NCI-H446 treated with DMSO at 0.1 percent for 48 hours (cell line): ENCODE results near the gene OPN3.

ENCODE experiments used
- DNase-seq: peaks from one replicate; lab custom pipeline; 2025; lab: John Stamatoyannopoulos, UW

The OPN3 gene

GRCh38 chr1:241645199-241645598, 5.0 kb upstream of the OPN3 start:
- DNase-seq, result no peak

- no peak for DNase-seq
These were observed 4.1 kb upstream of the OPN3 start for GRCh38 chr1:241644259-241644658.

GRCh38 chr1:241642593-241642944, 2.4 kb upstream of the OPN3 start:
- DNase-seq, result no peak

GRCh38 chr1:241641773-241642592, 1.8 kb upstream of the OPN3 start:
- DNase-seq, result no peak

- no peak for DNase-seq
These were observed 876 bp upstream of the OPN3 start for GRCh38 chr1:241640867-241641622.

GRCh38 chr1:241639623-241640148, 483 bp downstream of the OPN3 start:
- no peak for DNase-seq

GRCh38 chr1:241638909-241639622, 1.1 kb downstream of the OPN3 start:
- no peak for DNase-seq

GRCh38 chr1:241638099-241638682, 2.0 kb downstream of the OPN3 start:
- no peak for DNase-seq

GRCh38 chr1:241637604-241638003, 2.6 kb downstream of the OPN3 start:
- no peak for DNase-seq

- no peak for DNase-seq
These were observed 3.1 kb downstream of the OPN3 start for GRCh38 chr1:241637046-241637590.

GRCh38 chr1:241636291-241636690, 3.9 kb downstream of the OPN3 start:
- DNase-seq, result no peak

- DNase-seq, result no peak
These were observed 4.5 kb downstream of the OPN3 start for GRCh38 chr1:241635556-241636152.

- no peak for DNase-seq
These were observed 7.2 kb downstream of the OPN3 start for GRCh38 chr1:241632987-241633386.

- no peak for DNase-seq
These were observed 8.5 kb downstream of the OPN3 start for GRCh38 chr1:241631674-241632073.

- no peak for DNase-seq
These were observed 9.3 kb downstream of the OPN3 start for GRCh38 chr1:241630899-241631298.

- DNase-seq, result no peak
These were observed 9.7 kb downstream of the OPN3 start for GRCh38 chr1:241630476-241630875.

- DNase-seq, result no peak
These were observed 10.2 kb downstream of the OPN3 start for GRCh38 chr1:241630005-241630404.

GRCh38 chr1:241627453-241628259, 12.5 kb downstream of the OPN3 start:
- DNase-seq, result no peak

- DNase-seq, result no peak
These were observed 15.2 kb downstream of the OPN3 start for GRCh38 chr1:241624935-241625334.

GRCh38 chr1:241622669-241623068, 17.5 kb downstream of the OPN3 start:
- no peak for DNase-seq

- DNase-seq, result no peak
These were observed 22.7 kb downstream of the OPN3 start for GRCh38 chr1:241617426-241617825.
